HG03175 (cell line): ENCODE data around the gene AP4E1.
"Not testable (repeated sequence)": the region's sequence is repeated elsewhere in the genome, so short reads cannot be mapped to it uniquely, and the experiment has no call there.

ENCODE experiments used
- ATAC-seq: cut with Tn5 transposase; IDR thresholded peaks from one replicate; pipeline ENCODE4 v1.9.1; 2021; ENCODE audit warnings: mild to moderate bottlenecking, moderate library complexity; ENCODE audit not compliant: unreplicated experiment

AP4E1 gene

GRCh38 chr15:50943638-50944037 is 35.2 kb downstream of the AP4E1 start:
- no peak for ATAC-seq

DNA sequence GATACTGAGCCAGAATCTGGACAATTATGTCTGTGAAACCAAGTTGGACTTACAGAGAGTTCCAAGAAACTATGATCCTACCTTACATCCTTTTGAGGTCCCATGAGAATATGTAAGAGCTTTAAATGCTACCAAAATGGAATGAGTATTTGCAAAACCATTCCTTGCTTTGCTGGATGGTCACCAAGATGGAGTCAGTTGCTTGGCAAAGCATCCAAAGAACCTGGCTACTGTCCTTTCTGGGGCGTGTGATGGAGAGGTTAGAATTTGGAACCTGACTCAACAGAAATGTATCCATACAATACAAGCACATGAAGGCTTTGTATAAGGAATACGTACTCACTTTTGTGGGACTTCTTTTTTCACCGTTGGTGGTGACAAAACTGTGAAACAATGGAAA is 36.2 kb downstream of the AP4E1 start:
- no peak for ATAC-seq

DNA sequence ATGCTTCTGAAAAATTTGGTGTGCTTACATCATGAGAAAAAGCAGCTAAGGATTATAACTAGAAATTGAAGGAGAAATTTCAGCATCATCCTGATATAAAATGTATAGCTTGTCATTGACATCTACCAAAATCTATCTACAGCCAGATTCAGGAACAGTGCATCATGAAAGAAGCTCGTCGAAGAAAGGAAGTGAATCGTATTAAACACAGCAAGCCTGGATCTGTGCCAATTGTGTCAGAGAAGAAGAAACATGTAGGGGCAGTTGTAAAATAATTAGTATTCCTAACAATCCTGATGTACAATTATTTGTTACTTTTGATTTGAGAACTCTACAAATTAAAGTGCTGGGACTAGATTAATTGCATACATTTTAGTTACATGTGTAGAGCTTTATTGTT is 37.2 kb downstream of the AP4E1 start:
- no peak for ATAC-seq

GRCh38 chr15:50950745-50951144 is 42.3 kb downstream of the AP4E1 start:
- ATAC-seq: not testable (repeated sequence)

DNA sequence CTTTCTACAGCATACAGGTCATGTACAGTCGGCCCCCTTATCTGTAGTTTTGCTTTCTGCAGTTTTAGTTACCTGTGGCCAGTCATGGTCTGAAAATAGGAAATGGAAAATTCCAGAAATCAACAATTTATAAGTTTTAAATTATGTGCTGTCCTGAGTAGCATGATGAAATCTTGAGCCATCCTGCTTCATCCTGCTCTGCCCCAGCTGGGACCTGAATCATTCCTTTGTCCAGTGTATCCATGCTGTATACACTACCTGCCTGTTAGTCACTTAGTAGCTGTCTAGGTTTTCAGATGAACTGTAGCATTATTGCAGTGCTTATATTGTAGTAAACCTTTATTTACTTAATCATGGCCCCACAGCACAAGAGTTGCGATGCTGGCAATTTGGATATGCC is 44.8 kb downstream of the AP4E1 start:
- no peak for ATAC-seq

DNA sequence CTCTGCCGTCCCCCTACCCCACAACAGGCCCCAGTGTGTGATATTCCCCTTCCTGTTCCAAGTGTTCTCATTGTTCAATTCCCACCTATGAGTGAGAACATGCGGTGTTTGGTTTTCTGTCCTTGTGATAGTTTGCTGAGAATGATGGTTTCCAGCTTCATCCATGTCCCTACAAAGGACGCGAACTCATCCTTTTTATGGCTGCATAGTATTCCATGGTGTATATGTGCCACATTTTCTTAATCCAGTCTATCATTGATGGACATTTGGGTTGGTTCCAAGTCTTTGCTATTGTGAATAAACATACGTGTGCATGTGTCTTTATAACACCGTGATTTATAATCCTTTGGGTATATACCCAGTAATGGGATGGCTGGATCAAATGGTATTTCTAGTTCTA is 46.4 kb downstream of the AP4E1 start:
- ATAC-seq: not testable (repeated sequence)

GRCh38 chr15:50959717-50960116 is 51.2 kb downstream of the AP4E1 start:
- ATAC-seq: no peak

- ATAC-seq: no peak
These were observed 55.6 kb downstream of the AP4E1 start for GRCh38 chr15:50964075-50964474.

DNA sequence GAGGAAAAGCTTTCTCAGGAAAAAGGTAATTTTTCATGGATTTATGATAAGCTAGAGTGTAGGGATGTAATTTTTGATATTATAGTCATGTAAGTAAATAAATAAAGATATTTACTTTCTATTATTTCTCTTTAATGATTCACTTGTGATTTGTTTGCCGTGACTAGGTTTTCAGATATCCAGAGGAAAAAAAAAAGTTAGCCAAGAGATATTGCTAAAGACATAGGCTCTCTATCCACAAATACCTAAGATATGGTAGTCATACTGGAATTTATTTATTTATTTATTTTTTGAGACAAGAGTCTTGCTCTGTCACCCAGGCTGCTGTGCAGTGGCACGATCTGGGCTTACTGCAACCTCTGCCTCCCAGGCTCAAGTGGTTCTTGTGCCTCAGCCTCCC is 59.9 kb downstream of the AP4E1 start:
- no peak for ATAC-seq

- ATAC-seq: no peak
These were observed 62.0 kb downstream of the AP4E1 start for GRCh38 chr15:50970524-50970923.

DNA sequence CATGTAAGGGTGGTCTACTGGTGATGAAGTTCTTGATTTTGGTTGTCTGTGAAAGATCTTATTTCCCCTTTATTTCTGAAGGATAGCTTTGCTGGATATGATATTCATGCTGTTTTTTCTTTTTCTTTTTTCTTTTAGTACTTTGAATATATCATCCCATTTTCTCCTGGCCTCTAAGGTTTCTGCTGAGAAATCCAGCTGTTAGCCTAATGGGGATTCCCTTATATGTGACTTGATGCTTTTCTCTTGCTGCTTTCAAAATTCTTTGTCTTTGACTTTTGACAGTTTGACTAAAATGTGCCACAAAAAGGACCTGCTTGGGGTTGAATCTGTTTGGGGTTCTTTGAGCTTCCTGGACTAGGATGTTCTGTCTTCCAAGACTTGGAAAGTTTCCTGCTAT is 62.6 kb downstream of the AP4E1 start:
- no peak for ATAC-seq

GRCh38 chr15:50971542-50971941 is 63.1 kb downstream of the AP4E1 start:
- ATAC-seq: no peak

DNA sequence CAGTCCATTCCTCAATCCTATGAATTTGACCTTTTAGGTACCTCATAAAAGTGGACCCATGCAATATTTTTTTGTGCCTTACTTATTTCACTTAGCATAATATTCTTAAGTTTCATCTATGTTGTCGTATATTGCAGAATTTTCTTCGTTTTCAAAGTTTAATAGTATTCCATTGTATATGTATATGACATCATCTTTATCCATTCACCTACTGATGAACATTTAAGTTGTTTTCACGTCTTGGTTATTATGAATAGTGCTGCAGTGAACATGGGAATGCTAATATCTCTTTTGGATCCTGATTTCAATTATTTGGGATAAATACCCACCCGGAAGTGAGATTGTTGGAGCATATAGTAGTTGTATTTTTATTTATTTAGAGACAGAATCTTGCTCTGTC is 65.1 kb downstream of the AP4E1 start:
- no peak for ATAC-seq

DNA sequence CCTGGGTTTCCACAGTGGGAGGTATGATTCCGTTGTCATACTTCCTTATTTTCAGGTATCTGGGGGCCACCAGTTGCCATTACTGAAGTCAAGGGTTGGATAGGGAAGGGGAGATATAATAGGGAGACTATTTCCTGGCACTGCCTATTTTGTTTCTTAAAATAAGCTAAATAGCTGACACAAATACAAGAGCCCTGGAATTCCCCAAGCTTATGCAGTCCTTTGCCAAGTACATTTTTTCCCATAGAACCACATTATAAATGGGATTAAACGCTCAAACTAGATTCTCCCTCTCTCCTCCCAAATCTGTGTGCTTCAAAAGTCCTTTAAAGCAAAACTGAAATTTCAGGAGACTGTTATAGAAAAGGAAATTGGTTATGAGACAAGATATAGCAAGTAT is 68.7 kb downstream of the AP4E1 start:
- ATAC-seq: no peak

DNA sequence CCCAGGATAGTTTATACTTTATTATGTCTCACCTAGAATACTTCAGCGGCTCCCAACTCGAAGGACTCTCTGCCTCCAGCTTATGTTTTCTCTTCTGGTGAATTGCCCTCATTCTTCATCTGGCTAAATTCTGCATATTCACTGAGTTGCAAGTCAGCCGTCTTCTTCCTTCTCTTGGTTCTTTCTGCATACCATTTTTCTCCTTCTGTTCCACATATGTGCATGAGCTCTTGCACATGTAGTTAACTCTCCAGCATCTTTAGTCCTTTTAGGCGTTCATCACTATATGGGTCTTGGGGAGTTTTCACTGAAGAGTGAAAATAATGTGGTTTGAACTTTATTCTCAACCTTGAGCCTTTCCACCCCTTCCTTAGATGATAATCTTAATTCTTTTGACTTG is 70.1 kb downstream of the AP4E1 start:
- ATAC-seq: no peak

DNA sequence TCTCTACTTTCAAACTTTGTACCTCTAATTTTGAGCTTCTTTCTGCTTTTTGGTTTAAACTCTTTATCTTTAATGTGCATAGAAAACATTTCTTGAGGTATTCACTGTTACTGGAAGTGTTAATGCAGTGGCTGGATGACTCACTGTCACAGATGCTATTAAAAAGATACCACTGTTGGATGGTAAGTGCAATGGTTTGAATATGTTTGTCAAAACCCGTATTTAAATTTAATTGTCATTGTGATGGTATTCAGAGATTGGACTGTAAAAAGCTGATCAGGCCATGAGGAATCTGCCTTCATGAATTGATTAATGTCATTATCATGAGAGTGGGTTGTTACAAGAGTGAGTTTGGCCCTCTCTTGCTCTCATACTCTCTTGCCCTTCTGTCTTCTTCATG is 70.6 kb downstream of the AP4E1 start:
- ATAC-seq: no peak

- ATAC-seq: no peak
These were observed 85.1 kb downstream of the AP4E1 start for GRCh38 chr15:50993598-50993997.

DNA sequence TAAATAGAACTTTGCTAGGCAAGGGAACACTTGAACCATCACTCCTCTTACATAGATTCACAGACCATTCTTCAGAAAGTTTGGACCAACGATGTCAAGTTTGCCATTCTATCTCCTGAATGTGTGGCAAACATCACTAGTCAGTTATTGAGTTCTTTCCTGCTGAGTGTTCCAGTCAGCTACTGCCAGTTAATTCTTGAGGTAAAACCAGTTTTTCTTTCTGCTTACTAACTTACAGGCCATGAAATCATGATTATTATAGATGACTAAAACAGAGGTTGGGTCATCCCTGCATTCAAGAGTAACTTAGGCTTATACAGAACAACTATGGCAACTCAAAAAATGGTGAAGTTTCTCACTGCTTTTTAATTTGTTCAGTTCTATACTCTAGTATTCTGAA is 88.2 kb downstream of the AP4E1 start:
- ATAC-seq: no peak

- ATAC-seq: no peak
These were observed 89.0 kb downstream of the AP4E1 start for GRCh38 chr15:50997371-50998051.

GRCh38 chr15:51004103-51004551 is 95.6 kb downstream of the AP4E1 start:
- no peak for ATAC-seq

DNA sequence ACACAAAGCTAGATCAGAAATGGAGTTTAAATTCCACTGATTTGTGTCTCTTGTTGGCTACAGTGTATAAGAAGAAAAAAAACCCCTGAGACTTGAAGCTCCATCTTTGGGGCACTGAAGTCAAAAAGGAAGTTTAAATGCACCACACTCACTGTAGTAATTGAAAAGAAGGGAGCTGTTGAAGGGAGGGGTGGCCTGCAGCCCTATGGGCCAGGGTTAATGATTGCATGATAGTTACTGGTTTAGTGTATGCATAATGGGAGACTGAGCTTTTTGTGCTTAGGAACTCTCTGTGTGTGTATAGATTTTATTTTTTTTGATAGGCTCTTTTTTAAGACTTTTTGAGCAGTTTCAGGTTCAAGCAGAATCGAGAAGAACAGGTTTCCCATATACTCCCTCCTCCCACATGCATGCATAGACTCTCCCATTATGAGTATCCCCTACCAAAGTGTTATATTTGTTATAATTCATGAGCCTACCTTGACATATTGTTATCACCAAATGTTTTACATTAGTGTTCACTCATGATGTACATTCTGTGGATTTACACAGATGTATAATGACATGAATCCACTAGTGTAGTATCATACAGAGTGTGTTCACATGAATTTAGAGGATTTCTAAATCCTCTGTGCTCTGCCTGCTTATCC is 98.0 kb downstream of the AP4E1 start:
- ATAC-seq: no peak

DNA sequence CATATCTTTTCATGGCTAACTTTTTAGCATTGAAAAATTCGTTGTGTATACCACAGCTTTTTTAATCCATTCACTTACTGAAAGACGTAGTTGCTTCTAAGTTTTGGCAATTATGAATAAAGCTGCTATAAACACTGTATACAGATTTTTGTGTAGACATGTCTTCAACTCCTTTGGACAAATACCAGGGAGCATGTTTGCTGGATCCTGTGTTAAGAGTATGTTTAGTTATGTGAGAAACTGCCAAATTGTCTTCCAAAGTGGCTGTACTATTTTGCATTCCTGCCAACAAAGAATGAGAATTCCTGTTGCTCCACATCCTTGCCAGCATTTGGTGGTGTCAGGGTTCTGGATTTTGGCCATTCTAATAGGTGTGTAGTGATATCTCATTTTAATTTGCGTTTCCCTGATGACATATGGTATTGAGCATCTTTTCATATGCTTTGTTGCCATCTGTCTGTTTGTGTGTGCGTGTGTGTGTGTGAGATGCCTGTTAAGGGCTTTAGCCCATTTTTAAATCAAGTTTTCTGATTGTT is 98.7 kb downstream of the AP4E1 start:
- no peak for ATAC-seq

DNA sequence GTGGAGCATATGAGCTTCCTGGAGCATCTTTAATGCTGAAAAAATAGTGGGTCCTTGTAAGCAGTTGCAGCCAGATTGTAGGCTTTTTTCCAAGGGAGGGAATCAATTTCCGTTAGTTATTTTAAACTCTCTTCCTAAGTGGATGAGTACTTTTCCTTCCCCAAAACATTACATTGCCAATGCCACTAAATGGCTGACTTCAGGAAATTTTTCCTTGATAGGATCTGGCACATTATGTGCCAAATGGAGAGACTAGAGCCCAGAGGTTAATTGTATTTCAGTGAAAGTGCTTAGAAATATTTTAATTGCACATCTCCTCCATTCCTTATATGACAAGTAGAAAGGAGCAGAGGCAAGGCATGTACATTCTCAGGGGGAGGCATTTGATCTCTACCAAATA is 102.7 kb downstream of the AP4E1 start:
- no peak for ATAC-seq
